HepG2 (cell line): Measurements from ENCODE around the gene ORC4. TPM values are rescaled to one million over a fixed set of nuclear protein-coding genes. Genes with fewer than 3 reads are reported as not detected.
A peak's percentile ranks its signal among the peaks of the same experiment; 100 is the strongest.

Experiments
- ATM ChIP-seq: fragments of 450-650 bp; IDR thresholded peaks from 2 replicates; pipeline ENCODE4 v1.7.1; 2017; ENCODE audit warnings: mild to moderate bottlenecking, borderline replicate concordance
- ELK4 ChIP-seq: sonication (generic); formaldehyde crosslinking; IDR thresholded peaks from 2 replicates; pipeline ENCODE4 v1.9.0; 2021; ENCODE audit warnings: missing genetic modification reagents, borderline replicate concordance
- GABPA ChIP-seq, 2 experiments: IDR thresholded peaks; 2 replicates each; pipeline ENCODE4 v1.6.1; 2011 to 2016; ENCODE audit warnings: low read depth in 2 of 2, low read length in 1 of 2, missing biosample characterization in 1 of 2, missing genetic modification characterization in 1 of 2
- KDM5A ChIP-seq: fragments of 200-600 bp; sonication (generic); IDR thresholded peaks from 2 replicates; pipeline ENCODE4 v1.7.0; 2018; ENCODE audit warnings: antibody characterized with exemption, mild to moderate bottlenecking, low read length, borderline replicate concordance
- KIAA2018 ChIP-seq: sonication (generic); formaldehyde crosslinking; IDR thresholded peaks from 2 replicates; pipeline ENCODE4 v1.5.0; 2020; ENCODE audit warnings: mild to moderate bottlenecking, missing genetic modification reagents, borderline replicate concordance
- POLR2G ChIP-seq: fragments of 200-400 bp; formaldehyde crosslinking; IDR thresholded peaks from 2 replicates; pipeline ENCODE4 v1.6.1; 2018; ENCODE audit warnings: mild to moderate bottlenecking, low read depth, low read length, moderate library complexity
- SAFB2 ChIP-seq: sonication (generic); formaldehyde crosslinking; IDR thresholded peaks from 2 replicates; pipeline ENCODE4 v1.5.1; 2020; ENCODE audit warnings: missing genetic modification reagents, low read depth, mild to moderate bottlenecking, borderline replicate concordance
- SALL1 ChIP-seq: sonication (generic); formaldehyde crosslinking; IDR thresholded peaks from 2 replicates; pipeline ENCODE4 v1.8.0; 2022; ENCODE audit warnings: mild to moderate bottlenecking, missing genetic modification reagents
- TBX2 ChIP-seq: sonication (generic); formaldehyde crosslinking; IDR thresholded peaks from 2 replicates; pipeline ENCODE4 v1.5.0; 2020; ENCODE audit warnings: missing genetic modification reagents, mild to moderate bottlenecking, borderline replicate concordance
- TCF7L2 ChIP-seq: IDR thresholded peaks from 2 replicates; pipeline ENCODE4 v1.6.1; 2011; ENCODE audit warnings: mild to moderate bottlenecking, low read depth, low read length, moderate library complexity
- ZNF251 ChIP-seq: sonication (generic); formaldehyde crosslinking; IDR thresholded peaks from 2 replicates; pipeline ENCODE4 v1.9.0; 2021; ENCODE audit warnings: mild to moderate bottlenecking, missing genetic modification reagents
- ZNF281 ChIP-seq: sonication (generic); formaldehyde crosslinking; IDR thresholded peaks from 2 replicates; pipeline ENCODE4 v1.4.0; 2020; ENCODE audit warnings: missing genetic modification reagents, borderline replicate concordance
- ZNF317 ChIP-seq: sonication (generic); formaldehyde crosslinking; IDR thresholded peaks from 2 replicates; pipeline ENCODE4 v1.5.0; 2020; ENCODE audit warnings: mild to moderate bottlenecking, missing genetic modification reagents
- ZNF383 ChIP-seq: sonication (generic); formaldehyde crosslinking; IDR thresholded peaks from 2 replicates; pipeline ENCODE4 v1.4.0; 2020; ENCODE audit warnings: missing genetic modification reagents, mild to moderate bottlenecking, borderline replicate concordance
- ZNF549 ChIP-seq: sonication (generic); formaldehyde crosslinking; IDR thresholded peaks from 2 replicates; pipeline ENCODE4 v1.5.0; 2020; ENCODE audit warnings: missing genetic modification reagents
- ZSCAN9 ChIP-seq: IDR thresholded peaks from 2 replicates; pipeline ENCODE4 v1.6.1; 2016; ENCODE audit warnings: borderline replicate concordance
- polyA plus RNA-seq, 8 experiments: library from polyadenylated mRNA; depleted of rRNA in 3 of 8; stranded (reverse) in 7 of 8; unstranded in 1 of 8; fragments of >200 nt; fragmentation: Illumina TruSeq in 4 of 8; extraction: Trizol in 4 of 8; gene quantifications; 2 replicates each; pipeline versions ENCODE4 v1.2.1 to v1.2.3, GENCODE V29; 2011 to 2016; ENCODE audit warnings: low read depth in 4 of 8, missing spikeins in 1 of 8, mixed read lengths in 1 of 8; ENCODE audit not compliant: insufficient read depth in 1 of 8
- total RNA-seq, 5 experiments: library from RNA; depleted of rRNA; stranded (reverse); fragments of >200 nt; fragmentation: Illumina TruSeq; extraction: Trizol; gene quantifications; 2 replicates each; pipeline ENCODE4 v1.2.3, GENCODE V29; 2016; ENCODE audit warnings: low read depth in 1 of 5

ORC4 gene
- total and polyA plus RNA-seq, 2 of the 13 experiments (the other 11 are each of a cell fraction or from before 2014, with no cell fraction given): 28.6 to 84.8 TPM

- TF ChIP-seq KIAA2018: 0 out of 2 replicates have a peak, but pooled peaks have one; percentile 61
- TF ChIP-seq ZNF251 (CRISPR knock-in tag): no peak
- TF ChIP-seq SAFB2 (CRISPR knock-in tag): peak; percentile 5; the same call in 1 of the 2 replicates
- TF ChIP-seq ELK4: no peak
- TF ChIP-seq ATM: no peak
- no peak for TF ChIP-seq TCF7L2
- no peak for TF ChIP-seq ZNF281 (CRISPR knock-in tag)
- no peak for TF ChIP-seq GABPA (IDR thresholded peaks at IDR 0.05; ENCODE audit: low read depth, low read length)
- TF ChIP-seq GABPA (CRISPR knock-in tag; IDR thresholded peaks at IDR 0.05; ENCODE audit: low read depth): 0 out of 2 replicates have a peak, but pooled peaks have one; percentile 7
- peak; percentile 81 for TF ChIP-seq KDM5A
- peak; percentile 44; the same call in 1 of the 2 replicates for TF ChIP-seq POLR2G
- no peak for TF ChIP-seq TBX2 (CRISPR knock-in tag)
- no peak for TF ChIP-seq ZNF383
- no peak for TF ChIP-seq ZSCAN9 (CRISPR knock-in tag)
- no peak for TF ChIP-seq ZNF549 (CRISPR knock-in tag)
- TF ChIP-seq SALL1 (CRISPR knock-in tag): 0 out of 2 replicates have a peak, but pooled peaks have one; percentile 17
- no peak for TF ChIP-seq ZNF317
Observed at GRCh38 chr2:148021059-148021861, 723 bp upstream of the ORC4 start, which contains the start of gene MBD5 (continued).
